ENCODE results near the gene ANKRD55. TPM values are rescaled to one million over a fixed set of nuclear protein-coding genes. Genes with fewer than 3 reads are reported as not detected.
A peak's percentile ranks its signal among the peaks of the same experiment; 100 is the strongest.

The ANKRD55 gene
- total and polyA plus RNA-seq, 2 donors (not counting 1 experiment from before 2014, with no cell fraction given) = not detected

- peak; percentile 67 to 84 for DNase-seq (ENCODE audit: low read depth in 2 of 2)
- no peak for TF ChIP-seq CTCF (conservative IDR thresholded peaks at IDR 0.05 in 1 of 2, IDR thresholded peaks at IDR 0.05 in 1 of 2; ENCODE audit: low read depth in 1 of 2, low read length in 2 of 2)
- no peak for TF ChIP-seq EZH2 (IDR thresholded peaks at IDR 0.05; ENCODE audit: low read length, missing control alignments)
- Histone ChIP-seq H3K4me2 (ENCODE audit: extremely low read depth, insufficient read depth, low read length) (no peak overlapping the region), H3K4me3 (replicated peaks in 1 of 4; ENCODE audit: control extremely low read depth in 1 of 4, insufficient read depth in 1 of 4, low read depth in 3 of 4, low read length in 4 of 4) (no peak overlapping the region), H3K27me3 (ENCODE audit: control insufficient read depth, insufficient read depth, low read length) (no peaks in the 10 kb centered on the region), H3K9me3 (ENCODE audit: control insufficient read depth, insufficient read depth, low read depth, low read length) (no peaks in the 10 kb centered on the region), H3K36me3 (ENCODE audit: control insufficient read depth, insufficient read depth, low read length) (no peaks in the 10 kb centered on the region), H3K79me2 (ENCODE audit: control insufficient read depth, insufficient read depth, low read length) (no peaks in the 10 kb centered on the region), H3K4me1 (ENCODE audit: control insufficient read depth, extremely low read depth, insufficient read depth, low read length) (peaks cover 21% of the 10 kb centered on the region), H4K20me1 (ENCODE audit: control insufficient read depth, extremely low read depth, insufficient read depth, low read length) (no peaks in the 10 kb centered on the region), H3K27ac (ENCODE audit: insufficient read depth, low read length) (no peak overlapping the region), H2AFZ (ENCODE audit: low read length) (no peak overlapping the region), H3K9ac (ENCODE audit: insufficient read depth, low read length) (no peak overlapping the region)
Observed at GRCh38 chr5:56172241-56172640, 60.9 kb downstream of the ANKRD55 start.

DNA sequence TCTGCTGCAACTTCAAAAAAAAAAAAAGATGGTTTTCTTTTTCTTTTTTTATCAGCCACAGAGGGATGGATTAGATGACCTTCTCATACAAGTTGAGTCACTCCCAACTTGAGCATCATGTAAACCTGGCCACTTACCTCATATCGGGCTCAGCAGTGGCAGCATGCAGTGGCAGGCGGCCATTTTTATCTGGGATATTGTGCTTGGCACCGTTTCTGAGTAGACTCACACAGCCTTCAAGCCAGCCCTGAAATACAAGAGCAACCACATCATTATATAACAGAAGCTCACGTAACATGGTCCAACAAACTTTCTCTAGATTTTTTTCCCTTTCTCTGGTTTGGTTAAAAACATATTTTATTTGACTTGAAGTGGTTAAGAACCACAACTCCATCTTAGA lies 62.6 kb downstream of the ANKRD55 start:
- Histone ChIP-seq H3K36me3 (ENCODE audit: control insufficient read depth, insufficient read depth, low read length) (no peaks in the 10 kb centered on the region), H3K79me2 (ENCODE audit: control insufficient read depth, insufficient read depth, low read length) (no peaks in the 10 kb centered on the region), H3K27ac (ENCODE audit: insufficient read depth, low read length) (no peak overlapping the region), H3K9me3 (ENCODE audit: control insufficient read depth, insufficient read depth, low read depth, low read length) (no peaks in the 10 kb centered on the region), H3K9ac (ENCODE audit: insufficient read depth, low read length) (no peak overlapping the region), H3K4me3 (replicated peaks in 1 of 4; ENCODE audit: control extremely low read depth in 1 of 4, insufficient read depth in 1 of 4, low read depth in 3 of 4, low read length in 4 of 4) (no peak overlapping the region), H2AFZ (ENCODE audit: low read length) (no peak overlapping the region), H3K27me3 (ENCODE audit: control insufficient read depth, insufficient read depth, low read length) (no peaks in the 10 kb centered on the region), H3K4me1 (ENCODE audit: control insufficient read depth, extremely low read depth, insufficient read depth, low read length) (peaks cover 13% of the 10 kb centered on the region), H3K4me2 (ENCODE audit: extremely low read depth, insufficient read depth, low read length) (no peak overlapping the region), H4K20me1 (ENCODE audit: control insufficient read depth, extremely low read depth, insufficient read depth, low read length) (no peaks in the 10 kb centered on the region)
- TF ChIP-seq EZH2 (IDR thresholded peaks at IDR 0.05; ENCODE audit: low read length, missing control alignments) (no peak), CTCF (conservative IDR thresholded peaks at IDR 0.05 in 1 of 2, IDR thresholded peaks at IDR 0.05 in 1 of 2; ENCODE audit: low read depth in 1 of 2, low read length in 2 of 2) (no peak)
- DNase-seq (ENCODE audit: low read depth in 2 of 2) = peak; percentile 65 to 97

DNA sequence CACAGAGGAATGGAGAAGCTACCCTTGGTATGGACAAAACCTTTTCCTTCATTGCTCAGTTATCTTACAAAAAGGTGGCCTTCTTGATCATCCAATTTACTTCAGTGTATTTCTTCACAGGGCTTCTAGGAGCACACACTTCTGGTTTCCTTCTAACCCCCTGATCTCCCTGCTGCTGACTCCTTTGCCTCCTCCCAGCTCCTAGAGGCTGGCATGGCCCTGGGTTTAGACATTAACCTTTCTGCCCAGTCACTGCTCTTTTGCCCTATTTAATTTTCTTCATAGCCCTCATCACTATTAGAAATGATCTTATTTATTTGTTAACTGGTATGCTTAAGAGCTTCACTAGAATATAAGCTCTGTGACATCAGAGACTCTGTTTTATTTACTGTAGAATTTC lies 63.2 kb downstream of the ANKRD55 start:
- H3K9me3 ChIP-seq (ENCODE audit: control insufficient read depth, insufficient read depth, low read depth, low read length) = no peaks in the 10 kb centered on the region
- H3K27me3 ChIP-seq (ENCODE audit: control insufficient read depth, insufficient read depth, low read length) = no peaks in the 10 kb centered on the region
- no peak for DNase-seq (ENCODE audit: low read depth in 2 of 2)
- H2AFZ ChIP-seq (ENCODE audit: low read length) = no peak overlapping the region
- no peaks in the 10 kb centered on the region for H3K36me3 ChIP-seq (ENCODE audit: control insufficient read depth, insufficient read depth, low read length)
- no peaks in the 10 kb centered on the region for H3K79me2 ChIP-seq (ENCODE audit: control insufficient read depth, insufficient read depth, low read length)
- no peak overlapping the region for H3K4me3 ChIP-seq (replicated peaks in 1 of 4; ENCODE audit: control extremely low read depth in 1 of 4, insufficient read depth in 1 of 4, low read depth in 3 of 4, low read length in 4 of 4)
- H3K27ac ChIP-seq (ENCODE audit: insufficient read depth, low read length) = no peak overlapping the region
- TF ChIP-seq EZH2 (IDR thresholded peaks at IDR 0.05; ENCODE audit: low read length, missing control alignments) (no peak), CTCF (conservative IDR thresholded peaks at IDR 0.05 in 1 of 2, IDR thresholded peaks at IDR 0.05 in 1 of 2; ENCODE audit: low read depth in 1 of 2, low read length in 2 of 2) (no peak)
- H4K20me1 ChIP-seq (ENCODE audit: control insufficient read depth, extremely low read depth, insufficient read depth, low read length) = no peaks in the 10 kb centered on the region
- H3K9ac ChIP-seq (ENCODE audit: insufficient read depth, low read length) = no peak overlapping the region
- H3K4me1 ChIP-seq (ENCODE audit: control insufficient read depth, extremely low read depth, insufficient read depth, low read length) = peaks cover 8% of the 10 kb centered on the region
- H3K4me2 ChIP-seq (ENCODE audit: extremely low read depth, insufficient read depth, low read length) = no peak overlapping the region

All from fibroblast of lung (primary cell).